H1 (cell line): ENCODE measurements around the gene RPS19. TPM values are rescaled to one million over a fixed set of nuclear protein-coding genes. Genes with fewer than 3 reads are reported as not detected.

Source experiments
- EP300 ChIP-seq, 2 experiments: IDR thresholded peaks; 1 replicate in 1 of 2; 2 replicates in 1 of 2; pipeline ENCODE4 v1.6.1; 2011 to 2012; ENCODE audit warnings: low read depth in 2 of 2, low read length in 2 of 2, mild to moderate bottlenecking in 2 of 2, borderline replicate concordance in 1 of 2, inconsistent platforms in 1 of 2, moderate library complexity in 1 of 2
- NRF1 ChIP-seq: IDR thresholded peaks from 2 replicates; pipeline ENCODE4 v1.6.1; 2011; ENCODE audit warnings: mild to moderate bottlenecking, low read depth, low read length, improper control_type of control experiment
- RAD21 ChIP-seq, 2 experiments: IDR thresholded peaks in 1 of 2; conservative IDR thresholded peaks in 1 of 2; 2 replicates each; pipeline ENCODE4 v1.6.1; 2011; ENCODE audit warnings: low read depth in 2 of 2, low read length in 2 of 2, improper control_type of control experiment in 1 of 2, inconsistent platforms in 1 of 2, mild to moderate bottlenecking in 1 of 2, moderate library complexity in 1 of 2
- SIRT6 ChIP-seq: IDR thresholded peaks from one replicate; pipeline ENCODE4 v1.7.1; 2012; ENCODE audit warnings: low read length, inconsistent platforms
- polyA plus RNA-seq, 7 experiments: library from polyadenylated mRNA; depleted of rRNA in 3 of 7; stranded (reverse) in 5 of 7; unstranded in 2 of 7; fragments of >200 nt in 5 of 7; fragments of 200-250 nt in 2 of 7; gene quantifications; 1 replicate in 5 of 7; 2 replicates in 1 of 7; 4 replicates in 1 of 7; pipeline versions ENCODE4 v1.2.1 to v1.2.3, GENCODE V29; 2011 to 2013; ENCODE audit warnings: missing spikeins in 2 of 7, mixed read lengths in 2 of 7
- total RNA-seq: library from RNA; stranded (reverse); fragmentation: NEBNext Ultra II Directional; extraction: Animal tissue kit (Norgen Biotek cat#: 25700); gene quantifications from 2 replicates; pipeline ENCODE4 v1.2.1, GENCODE V29; 2021

The RPS19 gene
- total and polyA plus RNA-seq, 2 of the 8 experiments (the other 6 are each of a cell fraction or from before 2014, with no cell fraction given): 2,817 to 5,751 TPM

DNA sequence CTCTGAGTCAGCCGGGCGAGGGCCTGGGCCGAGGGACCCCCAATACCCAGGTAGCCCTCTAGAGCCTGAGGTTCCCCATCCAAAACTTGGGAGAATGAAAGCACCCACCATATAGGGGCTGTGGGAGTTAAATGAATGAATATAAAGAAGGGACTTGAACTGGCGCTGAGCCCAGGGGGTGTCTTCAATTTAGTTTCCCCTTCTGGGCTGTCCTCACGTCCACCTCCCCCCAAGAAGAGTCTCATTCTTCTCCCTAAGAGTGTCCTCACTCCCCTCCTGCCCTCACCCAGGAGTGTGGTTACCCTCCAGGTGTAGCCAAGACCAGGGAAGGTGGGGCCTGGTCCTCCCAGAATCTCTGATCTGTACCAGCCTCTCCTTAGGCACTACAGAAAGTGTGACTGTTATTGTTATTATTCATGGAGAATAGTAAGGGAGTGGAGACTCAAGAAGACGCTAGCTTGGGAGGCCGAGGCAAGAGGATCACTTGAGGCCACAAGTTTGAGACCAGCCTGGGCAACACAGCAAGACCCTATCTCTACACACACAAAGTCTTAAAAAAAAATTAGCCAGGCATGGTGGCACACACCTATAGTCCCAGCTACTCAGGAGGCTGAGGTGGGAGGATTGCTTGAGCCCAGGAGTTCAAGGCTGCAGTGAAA lies 19.7 kb downstream of the RPS19 start (continued):
- TF ChIP-seq RAD21 (IDR thresholded peaks at IDR 0.05 in 1 of 2, conservative IDR thresholded peaks at IDR 0.05 in 1 of 2; ENCODE audit: low read depth in 2 of 2, low read length in 2 of 2) (no peak), EP300 (IDR thresholded peaks at IDR 0.05; ENCODE audit: borderline replicate concordance in 1 of 2, low read depth in 2 of 2, low read length in 2 of 2) (no peak), NRF1 (no peak), SIRT6 (no peak)
